ENCODE measurements around the gene THUMPD3. TPM values are rescaled to one million over a fixed set of nuclear protein-coding genes. Genes with fewer than 3 reads are reported as not detected.

THUMPD3 gene
- total RNA-seq, 1 donor = 42.7 TPM

DNA sequence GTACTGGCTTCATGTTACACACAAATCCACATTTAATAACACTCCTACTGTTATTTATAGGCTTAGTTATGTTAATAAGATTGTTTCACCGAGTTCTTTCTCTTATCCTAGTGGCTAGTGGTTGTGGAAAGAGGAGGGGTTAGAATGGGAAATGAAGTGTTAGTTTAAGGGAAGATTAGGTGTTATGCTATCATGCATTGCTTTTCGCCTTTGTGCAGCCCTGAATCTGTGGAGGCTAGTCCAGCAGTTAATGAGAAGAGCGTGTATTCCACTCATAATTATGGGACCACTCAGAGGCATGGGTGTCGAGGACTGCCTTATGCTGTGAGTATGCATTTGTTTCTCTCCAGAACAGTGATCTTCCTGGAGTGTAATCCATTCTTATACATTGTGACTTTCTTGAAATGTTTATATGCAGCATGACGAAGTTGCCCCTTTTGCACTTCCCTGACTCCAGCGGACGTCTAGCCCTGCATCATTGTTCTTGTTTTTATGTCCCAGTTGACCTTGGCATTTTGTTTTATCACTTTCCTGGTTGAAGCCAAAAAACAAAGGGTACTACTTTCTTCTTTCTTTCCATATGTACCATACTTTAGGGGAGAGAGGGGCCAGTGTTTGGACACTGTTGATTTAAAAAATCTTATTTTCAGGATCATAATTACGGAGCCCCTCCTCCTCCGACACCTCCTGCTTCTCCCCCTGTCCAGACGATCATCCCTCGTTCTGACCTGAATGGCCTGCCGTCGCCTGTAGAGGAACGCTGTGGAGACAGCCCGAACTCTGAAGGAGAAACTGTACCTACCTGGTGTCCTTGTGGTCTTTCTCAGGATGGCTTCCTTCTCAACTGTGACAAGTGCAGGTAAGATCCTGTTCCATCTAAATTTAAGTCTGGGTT is 71.0 kb downstream of the THUMPD3 start:
- Histone ChIP-seq H3K4me2 (ENCODE audit: insufficient read depth, low read length) (no peak overlapping the region), H3K4me1 (ENCODE audit: insufficient read depth, low read length) (no peaks in the 10 kb centered on the region), H4K20me1 (ENCODE audit: insufficient read depth, low read length) (peaks cover 15% of the 10 kb centered on the region), H2AFZ (ENCODE audit: low read length) (no peak overlapping the region), H3K9me3 (ENCODE audit: low read depth, low read length) (no peaks in the 10 kb centered on the region), H3K4me3 (ENCODE audit: insufficient read depth, low read length) (no peak overlapping the region), H3K79me2 (ENCODE audit: insufficient read depth, low read length) (peaks cover 90% of the 10 kb centered on the region), H3K27ac (ENCODE audit: low read depth, low read length) (no peak overlapping the region), H3K36me3 (ENCODE audit: insufficient read depth, low read length) (peaks cover 89% of the 10 kb centered on the region), H3K27me3 (ENCODE audit: insufficient read depth, low read length) (no peaks in the 10 kb centered on the region)
- DNase-seq (ENCODE audit: insufficient read length, low spot score, missing footprints) = no peak
- TF ChIP-seq, protein P1, sequence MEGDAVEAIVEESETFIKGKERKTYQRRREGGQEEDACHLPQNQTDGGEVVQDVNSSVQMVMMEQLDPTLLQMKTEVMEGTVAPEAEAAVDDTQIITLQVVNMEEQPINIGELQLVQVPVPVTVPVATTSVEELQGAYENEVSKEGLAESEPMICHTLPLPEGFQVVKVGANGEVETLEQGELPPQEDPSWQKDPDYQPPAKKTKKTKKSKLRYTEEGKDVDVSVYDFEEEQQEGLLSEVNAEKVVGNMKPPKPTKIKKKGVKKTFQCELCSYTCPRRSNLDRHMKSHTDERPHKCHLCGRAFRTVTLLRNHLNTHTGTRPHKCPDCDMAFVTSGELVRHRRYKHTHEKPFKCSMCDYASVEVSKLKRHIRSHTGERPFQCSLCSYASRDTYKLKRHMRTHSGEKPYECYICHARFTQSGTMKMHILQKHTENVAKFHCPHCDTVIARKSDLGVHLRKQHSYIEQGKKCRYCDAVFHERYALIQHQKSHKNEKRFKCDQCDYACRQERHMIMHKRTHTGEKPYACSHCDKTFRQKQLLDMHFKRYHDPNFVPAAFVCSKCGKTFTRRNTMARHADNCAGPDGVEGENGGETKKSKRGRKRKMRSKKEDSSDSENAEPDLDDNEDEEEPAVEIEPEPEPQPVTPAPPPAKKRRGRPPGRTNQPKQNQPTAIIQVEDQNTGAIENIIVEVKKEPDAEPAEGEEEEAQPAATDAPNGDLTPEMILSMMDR (IDR thresholded peaks at IDR 0.05; ENCODE audit: extremely low read depth, low read depth, low read length) = no peak

DNA sequence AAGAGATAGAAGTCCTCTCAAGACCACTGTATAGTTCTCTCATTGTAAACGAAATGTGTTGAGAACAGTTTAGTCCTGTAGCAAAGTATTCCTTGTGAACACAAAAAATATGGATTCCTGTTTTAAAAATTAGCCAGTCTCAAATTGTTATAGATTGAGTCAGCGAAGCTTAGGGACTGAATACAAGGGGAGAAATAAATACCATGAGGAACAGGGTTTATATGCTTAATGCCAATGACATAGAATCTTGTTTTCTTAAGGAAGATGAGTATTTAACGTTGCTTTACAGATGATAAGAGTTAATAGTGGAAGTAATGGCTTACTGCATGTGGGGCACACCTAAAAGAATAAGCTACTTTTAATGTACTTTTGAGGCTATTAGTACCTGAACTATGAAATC is 72.5 kb downstream of the THUMPD3 start:
- Histone ChIP-seq H3K36me3 (ENCODE audit: insufficient read depth, low read length) (peaks cover 88% of the 10 kb centered on the region), H3K4me2 (ENCODE audit: insufficient read depth, low read length) (no peak overlapping the region), H3K27me3 (ENCODE audit: insufficient read depth, low read length) (no peaks in the 10 kb centered on the region), H2AFZ (ENCODE audit: low read length) (no peak overlapping the region), H3K4me3 (ENCODE audit: insufficient read depth, low read length) (no peak overlapping the region), H4K20me1 (ENCODE audit: insufficient read depth, low read length) (peaks cover 22% of the 10 kb centered on the region), H3K79me2 (ENCODE audit: insufficient read depth, low read length) (peaks cover 89% of the 10 kb centered on the region), H3K27ac (ENCODE audit: low read depth, low read length) (no peak overlapping the region), H3K4me1 (ENCODE audit: insufficient read depth, low read length) (no peaks in the 10 kb centered on the region), H3K9me3 (ENCODE audit: low read depth, low read length) (no peaks in the 10 kb centered on the region)
- no peak for DNase-seq (ENCODE audit: insufficient read length, low spot score, missing footprints)
- TF ChIP-seq, protein P1 (IDR thresholded peaks at IDR 0.05; ENCODE audit: extremely low read depth, low read depth, low read length) = no peak

Other genes starting within 250 kb of the THUMPD3 start
- 2.5 and 4.7 TPM in 2 replicates for gene SRGAP3, start 113.4 kb upstream of the THUMPD3 start, total RNA-seq
- gene SETD5, start 34.6 kb downstream of the THUMPD3 start, total RNA-seq = 103 and 106 TPM in 2 replicates
- under 0.01 TPM in 1 of 2 replicates, not detected in the other for gene LHFPL4, start 190.8 kb downstream of the THUMPD3 start, total RNA-seq

Data from osteoblast (primary cell).